Measurements from ENCODE around the gene ANP32B. TPM values are rescaled to one million over a fixed set of nuclear protein-coding genes. Genes with fewer than 3 reads are reported as not detected.
A peak's percentile ranks its signal among the peaks of the same experiment; 100 is the strongest.

ANP32B gene
- total and polyA plus RNA-seq, 2 donors (not counting 1 experiment from before 2014, with no cell fraction given), result 17.6 to 138 TPM

DNA sequence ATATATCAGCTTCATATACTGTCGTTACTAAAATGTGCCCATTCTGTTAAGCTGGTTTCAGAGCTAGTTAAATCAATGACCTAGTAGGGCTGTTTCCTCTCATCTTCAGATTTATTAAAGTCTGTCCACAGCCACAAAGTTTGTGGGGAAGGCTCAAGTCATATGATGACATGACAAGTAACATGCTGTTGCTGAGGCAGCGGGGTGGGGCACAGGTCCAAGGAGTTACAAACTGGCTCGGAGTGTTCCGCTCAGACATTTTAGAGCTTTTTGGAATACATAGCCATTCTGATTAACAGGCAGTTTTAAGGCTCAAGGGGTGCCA lies 2.7 kb upstream of the ANP32B start:
- POLR2A ChIA-PET, result no interaction called here
- no peaks in the 10 kb centered on the region for H3K27me3 ChIP-seq (replicated peaks in 1 of 4; ENCODE audit: control extremely low read depth in 1 of 4, control insufficient read depth in 3 of 4, insufficient read depth in 4 of 4, low read length in 3 of 4)
- no peaks in the 10 kb centered on the region for H3K27me3 Mint-ChIP-seq
- peaks cover 9% of the 10 kb centered on the region for H3K4me1 Mint-ChIP-seq
- H3K9ac ChIP-seq (ENCODE audit: low read length), result no peak overlapping the region
- H3K79me2 ChIP-seq (ENCODE audit: control insufficient read depth, insufficient read depth, low read length), result peaks cover 7% of the 10 kb centered on the region
- 89% methylated on average over 1 of the region's 4 CpGs for WGBS (ENCODE audit: insufficient coverage)
- TF ChIP-seq, protein P1, sequence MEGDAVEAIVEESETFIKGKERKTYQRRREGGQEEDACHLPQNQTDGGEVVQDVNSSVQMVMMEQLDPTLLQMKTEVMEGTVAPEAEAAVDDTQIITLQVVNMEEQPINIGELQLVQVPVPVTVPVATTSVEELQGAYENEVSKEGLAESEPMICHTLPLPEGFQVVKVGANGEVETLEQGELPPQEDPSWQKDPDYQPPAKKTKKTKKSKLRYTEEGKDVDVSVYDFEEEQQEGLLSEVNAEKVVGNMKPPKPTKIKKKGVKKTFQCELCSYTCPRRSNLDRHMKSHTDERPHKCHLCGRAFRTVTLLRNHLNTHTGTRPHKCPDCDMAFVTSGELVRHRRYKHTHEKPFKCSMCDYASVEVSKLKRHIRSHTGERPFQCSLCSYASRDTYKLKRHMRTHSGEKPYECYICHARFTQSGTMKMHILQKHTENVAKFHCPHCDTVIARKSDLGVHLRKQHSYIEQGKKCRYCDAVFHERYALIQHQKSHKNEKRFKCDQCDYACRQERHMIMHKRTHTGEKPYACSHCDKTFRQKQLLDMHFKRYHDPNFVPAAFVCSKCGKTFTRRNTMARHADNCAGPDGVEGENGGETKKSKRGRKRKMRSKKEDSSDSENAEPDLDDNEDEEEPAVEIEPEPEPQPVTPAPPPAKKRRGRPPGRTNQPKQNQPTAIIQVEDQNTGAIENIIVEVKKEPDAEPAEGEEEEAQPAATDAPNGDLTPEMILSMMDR (IDR thresholded peaks at IDR 0.05), result no peak
- no peak for TF ChIP-seq EZH2 (IDR thresholded peaks at IDR 0.05; ENCODE audit: borderline replicate concordance, insufficient read depth, low read depth, low read length, poor library complexity, severe bottlenecking)
- no peak for ATAC-seq (ENCODE audit: low read depth)
- no peak overlapping the region for H3K27ac Mint-ChIP-seq
- no peak overlapping the region for H3K4me3 ChIP-seq (ENCODE audit: control extremely low read depth in 1 of 5, extremely low read depth in 1 of 5, insufficient read depth in 1 of 5, low read depth in 2 of 5, low read length in 4 of 5)
- CTCF ChIA-PET, result interaction anchor here (1.7 to 1.8 kb wide), 2 partner anchors 54 to 59 kb away, joined by 3 to 9 read pairs; partner anchors contain the start of gene TRMO
- peaks cover 4 to 14% of the 10 kb centered on the region in 2 donors for H3K4me1 ChIP-seq (ENCODE audit: control insufficient read depth in 2 of 2, insufficient read depth in 2 of 2, low read length in 2 of 2)
- DNase-seq, result no peak
- H3K4me2 ChIP-seq (replicated peaks; ENCODE audit: low read depth, low read length, poor library complexity, severe bottlenecking), result no peak overlapping the region
- intact Hi-C loops (cut with micrococcal nuclease), result loop anchor here (5.0 to 10.0 kb wide), 4 partner anchors 122 to 1566 kb away; partner anchors contain the start of genes TDRD7, XPA and ZNF367
- H3K9me3 ChIP-seq (ENCODE audit: control extremely low read depth in 1 of 3, control insufficient read depth in 2 of 3, insufficient read depth in 1 of 3, low read length in 2 of 3), result peaks cover 0 to 3% (median 0%) of the 10 kb centered on the region in 3 donors
- no peak overlapping the region for H3K4me3 Mint-ChIP-seq
- H3K27ac ChIP-seq (ENCODE audit: low read length in 2 of 2), result no peak overlapping the region
- no peaks in the 10 kb centered on the region for H3K36me3 ChIP-seq (replicated peaks in 1 of 2; ENCODE audit: control extremely low read depth in 1 of 2, control insufficient read depth in 1 of 2, extremely low read depth in 1 of 2, insufficient read depth in 2 of 2, low read length in 1 of 2)
- H2AFZ ChIP-seq (ENCODE audit: insufficient read depth, low read depth, low read length, poor library complexity, severe bottlenecking), result no peak overlapping the region
- H3K9me3 Mint-ChIP-seq (ENCODE audit: insufficient read depth), result no peaks in the 10 kb centered on the region
- H4K20me1 ChIP-seq (ENCODE audit: control insufficient read depth, insufficient read depth, low read length, poor library complexity, severe bottlenecking), result no peaks in the 10 kb centered on the region

DNA sequence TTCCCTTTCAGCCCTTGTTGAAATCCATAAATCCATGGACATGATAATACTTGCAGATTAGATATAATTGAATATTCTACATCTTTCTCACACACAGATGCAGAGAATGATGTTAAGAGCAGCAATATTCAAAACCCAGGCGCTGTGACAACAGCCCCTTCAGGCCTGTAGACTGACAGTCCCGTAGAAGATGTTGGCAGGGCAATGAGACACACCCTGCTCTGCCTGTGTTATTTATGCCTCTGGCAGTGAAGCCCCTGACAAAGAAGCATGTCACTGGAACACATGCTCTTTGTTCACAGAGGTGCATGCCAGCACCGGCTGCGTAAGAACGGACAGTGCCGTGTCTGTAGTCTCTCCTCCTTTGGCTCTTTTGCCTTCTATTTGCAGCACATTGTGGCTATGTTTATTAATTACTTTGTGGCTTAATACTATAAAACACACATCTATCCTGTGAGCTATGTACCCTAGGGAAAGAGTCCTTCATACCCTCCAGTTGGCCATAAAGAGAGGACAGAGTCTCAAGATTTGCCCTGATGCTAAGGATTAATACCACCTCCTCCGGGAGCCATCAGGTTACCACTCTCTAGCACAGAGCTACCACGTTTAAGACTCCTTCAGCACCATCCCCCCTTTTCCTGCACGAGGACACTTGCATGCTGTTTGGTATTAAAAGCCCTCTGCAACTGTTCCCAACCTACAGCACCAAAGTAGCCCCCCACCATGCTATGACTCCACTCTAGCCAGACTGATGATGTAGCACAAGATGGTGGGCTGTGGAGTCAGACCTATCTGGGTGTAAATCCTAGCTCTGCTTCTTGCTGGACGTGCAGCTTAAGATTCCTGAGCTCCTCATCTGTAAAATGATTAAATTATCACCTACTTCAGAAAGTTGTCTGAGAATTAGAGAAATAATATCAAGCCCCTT lies 2.0 kb upstream of the ANP32B start:
- DNase-seq (no peak), ATAC-seq (ENCODE audit: low read depth) (no peak)
- Mint-ChIP-seq H3K9me3 (ENCODE audit: insufficient read depth) (no peaks in the 10 kb centered on the region), H3K4me1 (peaks cover 14% of the 10 kb centered on the region), H3K27ac (no peak overlapping the region), H3K4me3 (peak overlapping the region; percentile 92), H3K27me3 (no peaks in the 10 kb centered on the region)
- 89% methylated on average over 7 of the region's 10 CpGs for WGBS (ENCODE audit: insufficient coverage)
- H3K4me2 ChIP-seq (replicated peaks; ENCODE audit: low read depth, low read length, poor library complexity, severe bottlenecking), result no peak overlapping the region
- H3K4me3 ChIP-seq (ENCODE audit: control extremely low read depth in 1 of 5, extremely low read depth in 1 of 5, insufficient read depth in 1 of 5, low read depth in 2 of 5, low read length in 4 of 5), result no peak overlapping the region
- intact Hi-C loops (cut with micrococcal nuclease), result loop anchor here (5.0 to 10.0 kb wide), 4 partner anchors 121 to 1566 kb away; partner anchors contain the start of genes TDRD7, XPA and ZNF367
- TF ChIP-seq, protein P1 (IDR thresholded peaks at IDR 0.05), result no peak
- TF ChIP-seq EZH2 (IDR thresholded peaks at IDR 0.05; ENCODE audit: borderline replicate concordance, insufficient read depth, low read depth, low read length, poor library complexity, severe bottlenecking), result no peak
- H4K20me1 ChIP-seq (ENCODE audit: control insufficient read depth, insufficient read depth, low read length, poor library complexity, severe bottlenecking), result no peaks in the 10 kb centered on the region
- H3K36me3 ChIP-seq (replicated peaks in 1 of 2; ENCODE audit: control extremely low read depth in 1 of 2, control insufficient read depth in 1 of 2, extremely low read depth in 1 of 2, insufficient read depth in 2 of 2, low read length in 1 of 2), result no peaks in the 10 kb centered on the region
- H3K4me1 ChIP-seq (ENCODE audit: control insufficient read depth in 2 of 2, insufficient read depth in 2 of 2, low read length in 2 of 2), result peaks cover 11 to 22% of the 10 kb centered on the region in 2 donors
- ChIA-PET POLR2A (interaction anchor here (3.0 kb wide), 1 partner anchor 59 kb away, joined by 40 read pairs; the partner anchor contains the start of gene TRMO), CTCF (interaction anchor here (1.7 to 5.0 kb wide), 4 partner anchors 12 to 59 kb away, joined by 3 to 45 read pairs (median 7); partner anchors contain the start of gene TRMO)
- H3K79me2 ChIP-seq (ENCODE audit: control insufficient read depth, insufficient read depth, low read length), result peaks cover 15% of the 10 kb centered on the region
- H3K9ac ChIP-seq (ENCODE audit: low read length), result no peak overlapping the region
- peaks cover 0 to 6% (median 0%) of the 10 kb centered on the region in 3 donors for H3K9me3 ChIP-seq (ENCODE audit: control extremely low read depth in 1 of 3, control insufficient read depth in 2 of 3, insufficient read depth in 1 of 3, low read length in 2 of 3)
- H3K27ac ChIP-seq (ENCODE audit: low read length in 2 of 2), result no peak overlapping the region
- no peak overlapping the region for H2AFZ ChIP-seq (ENCODE audit: insufficient read depth, low read depth, low read length, poor library complexity, severe bottlenecking)
- H3K27me3 ChIP-seq (replicated peaks in 1 of 4; ENCODE audit: control extremely low read depth in 1 of 4, control insufficient read depth in 3 of 4, insufficient read depth in 4 of 4, low read length in 3 of 4), result no peaks in the 10 kb centered on the region

All from B cell (primary cell).